Chondrocyte (in vitro differentiated cells): ENCODE results near the gene B3GNT2. TPM values are rescaled to one million over a fixed set of nuclear protein-coding genes. Genes with fewer than 3 reads are reported as not detected.
"Not testable (repeated sequence)": the region's sequence is repeated elsewhere in the genome, so short reads cannot be mapped to it uniquely, and the experiment has no call there.

Experiments used
- DNase-seq: peaks from one replicate; pipeline ENCODE4 v3.0.0; 2021; ENCODE audit warnings: mixed read lengths, low spot score
- H3K27ac Mint-ChIP-seq: one replicate; pipeline ENCODE4 v1.8.0; 2021; ENCODE audit warnings: mild to moderate bottlenecking, moderate library complexity, mixed read lengths; ENCODE audit not compliant: unreplicated experiment
- H3K27me3 Mint-ChIP-seq: 2 replicates; pipeline ENCODE4 v1.8.0; 2021; ENCODE audit warnings: low read depth, mixed read lengths
- H3K36me3 Mint-ChIP-seq: 2 replicates; pipeline ENCODE4 v1.8.0; 2021; ENCODE audit warnings: low read depth, mixed read lengths
- H3K4me1 Mint-ChIP-seq: 2 replicates; pipeline ENCODE4 v1.8.0; 2021; ENCODE audit warnings: low read depth, mild to moderate bottlenecking, mixed read lengths
- H3K4me3 Mint-ChIP-seq: one replicate; pipeline ENCODE4 v1.8.0; 2021; ENCODE audit warnings: mild to moderate bottlenecking, moderate library complexity, mixed read lengths; ENCODE audit not compliant: unreplicated experiment
- H3K9me3 Mint-ChIP-seq: 2 replicates; pipeline ENCODE4 v1.8.0; 2021; ENCODE audit warnings: low read depth, mixed read lengths
- CTCF ChIP-seq: fragments of 200-600 bp; sonication (generic); IDR thresholded peaks from 2 replicates; pipeline ENCODE4 v1.5.0; 2021; ENCODE audit warnings: antibody characterized with exemption, mild to moderate bottlenecking, moderate library complexity
- long read RNA-seq: library from polyadenylated mRNA; stranded (forward); transcript quantifications from one replicate; pipeline ENCODE4 v2.0.0, GENCODE V29; 2021
- total RNA-seq: library from RNA; stranded (reverse); gene quantifications from 3 replicates; pipeline ENCODE4 v1.2.1, GENCODE V29; 2021

The B3GNT2 gene
- total RNA-seq, result 8.0 to 22.7 TPM (median 22.4 TPM) in 3 replicates
- long read RNA-seq, transcript B3GNT2-201 (2 exons, 2,763 nt), result major isoform, 81 of 85 reads
- long read RNA-seq, partial matches to known transcripts, result 0 of 85 reads
- long read RNA-seq, other reads (novel, unspliced or antisense), result 4 of 85 reads

- Mint-ChIP-seq H3K9me3 (no peaks in the 10 kb centered on the region), H3K4me1 (peaks cover 31% of the 10 kb centered on the region), H3K27ac (peak within 1 kb of the TSS; percentile 82), H3K4me3 (peak within 1 kb of the TSS; percentile 84), H3K27me3 (no peaks in the 10 kb centered on the region), H3K36me3 (peaks cover 2% of the 10 kb centered on the region)
- no peak for TF ChIP-seq CTCF
- DNase-seq, result no peak
Measured at GRCh38 chr2:62195421-62196277, at the start of gene B3GNT2. TSS of gene B3GNT2 (plus strand) at chr2:62196115. CDS start at chr2:62222221, 26,106 bp downstream.

GRCh38 chr2:62146790-62147189 is 49.1 kb upstream of the B3GNT2 start:
- H3K36me3 Mint-ChIP-seq, H3K27me3 Mint-ChIP-seq, H3K9me3 Mint-ChIP-seq, DNase-seq, H3K4me3 Mint-ChIP-seq, H3K27ac Mint-ChIP-seq: not testable (repeated sequence)
- H3K4me1 Mint-ChIP-seq, result peaks cover 16% of the 10 kb centered on the region

- H3K27ac Mint-ChIP-seq, result no peak overlapping the region
Measured at GRCh38 chr2:62147610-62148301, 48.2 kb upstream of the B3GNT2 start.

GRCh38 chr2:62149708-62150107 is 46.2 kb upstream of the B3GNT2 start:
- no peak overlapping the region for H3K27ac Mint-ChIP-seq
- H3K4me1 Mint-ChIP-seq, result peaks cover 20% of the 10 kb centered on the region
- H3K4me3 Mint-ChIP-seq, result no peak overlapping the region
- DNase-seq, result no peak
- H3K27me3 Mint-ChIP-seq, result no peaks in the 10 kb centered on the region
- H3K36me3 Mint-ChIP-seq, result peaks cover 1% of the 10 kb centered on the region
- H3K9me3 Mint-ChIP-seq, result peaks cover under 1% of the 10 kb centered on the region
- no peak for TF ChIP-seq CTCF

More at GRCh38 chr2:62147610-62148301, 48.2 kb upstream of the B3GNT2 start:
- no peak for TF ChIP-seq CTCF
- H3K9me3 Mint-ChIP-seq, result no peaks in the 10 kb centered on the region
- peaks cover 1% of the 10 kb centered on the region for H3K36me3 Mint-ChIP-seq
- H3K4me3 Mint-ChIP-seq, result no peak overlapping the region
- peaks cover 20% of the 10 kb centered on the region for H3K4me1 Mint-ChIP-seq
- DNase-seq, result no peak
- H3K27me3 Mint-ChIP-seq, result no peaks in the 10 kb centered on the region

- H3K4me3 Mint-ChIP-seq, result no peak overlapping the region
- H3K27ac Mint-ChIP-seq, result peak overlapping the region; percentile 9
- no peak for TF ChIP-seq CTCF
- DNase-seq, result no peak
- no peaks in the 10 kb centered on the region for H3K27me3 Mint-ChIP-seq
- H3K9me3 Mint-ChIP-seq, result peaks cover 7% of the 10 kb centered on the region
- peaks cover 20% of the 10 kb centered on the region for H3K4me1 Mint-ChIP-seq
- H3K36me3 Mint-ChIP-seq, result peaks cover 1% of the 10 kb centered on the region
Measured at GRCh38 chr2:62150597-62151305, 45.2 kb upstream of the B3GNT2 start.
